Measurements from ENCODE around the gene CDC14B.
"Not testable (repeated sequence)": the region's sequence is repeated elsewhere in the genome, so short reads cannot be mapped to it uniquely, and the experiment has no call there.

CDC14B gene

DNA sequence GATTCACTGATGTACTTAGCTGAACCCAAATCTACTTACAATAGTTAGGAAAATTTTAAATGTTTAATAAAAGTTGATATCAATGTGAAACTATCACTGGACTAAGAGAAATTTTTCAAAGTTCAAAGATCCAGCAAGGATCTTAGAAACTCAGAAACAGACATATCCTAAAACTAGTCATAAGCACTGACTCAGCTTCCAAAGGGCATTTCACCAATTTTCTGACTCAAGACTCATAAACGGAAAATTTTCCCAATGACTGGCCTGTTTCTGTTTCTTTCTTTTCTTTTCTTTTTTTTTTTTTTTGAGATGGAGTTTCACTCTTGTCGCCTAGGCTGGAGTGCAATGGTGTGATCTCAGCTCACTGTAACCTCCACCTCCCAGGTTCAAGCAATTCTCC, 66.6 kb downstream of the CDC14B start:
- H3F3A ChIP-seq (ENCODE audit: control insufficient read depth, insufficient read depth) = no peaks in the 10 kb centered on the region
- TF ChIP-seq, protein P1, sequence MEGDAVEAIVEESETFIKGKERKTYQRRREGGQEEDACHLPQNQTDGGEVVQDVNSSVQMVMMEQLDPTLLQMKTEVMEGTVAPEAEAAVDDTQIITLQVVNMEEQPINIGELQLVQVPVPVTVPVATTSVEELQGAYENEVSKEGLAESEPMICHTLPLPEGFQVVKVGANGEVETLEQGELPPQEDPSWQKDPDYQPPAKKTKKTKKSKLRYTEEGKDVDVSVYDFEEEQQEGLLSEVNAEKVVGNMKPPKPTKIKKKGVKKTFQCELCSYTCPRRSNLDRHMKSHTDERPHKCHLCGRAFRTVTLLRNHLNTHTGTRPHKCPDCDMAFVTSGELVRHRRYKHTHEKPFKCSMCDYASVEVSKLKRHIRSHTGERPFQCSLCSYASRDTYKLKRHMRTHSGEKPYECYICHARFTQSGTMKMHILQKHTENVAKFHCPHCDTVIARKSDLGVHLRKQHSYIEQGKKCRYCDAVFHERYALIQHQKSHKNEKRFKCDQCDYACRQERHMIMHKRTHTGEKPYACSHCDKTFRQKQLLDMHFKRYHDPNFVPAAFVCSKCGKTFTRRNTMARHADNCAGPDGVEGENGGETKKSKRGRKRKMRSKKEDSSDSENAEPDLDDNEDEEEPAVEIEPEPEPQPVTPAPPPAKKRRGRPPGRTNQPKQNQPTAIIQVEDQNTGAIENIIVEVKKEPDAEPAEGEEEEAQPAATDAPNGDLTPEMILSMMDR (IDR thresholded peaks at IDR 0.05; ENCODE audit: low read depth, low read length, poor library complexity, severe bottlenecking) = no peak
- no peak for TF ChIP-seq EZH2phosphoT487 (IDR thresholded peaks at IDR 0.05; ENCODE audit: borderline replicate concordance, low read length)
- no peak overlapping the region for H3K4me2 ChIP-seq (ENCODE audit: low read length)
- no peaks in the 10 kb centered on the region for H3K36me3 ChIP-seq (ENCODE audit: control insufficient read depth, low read length)
- H3K27ac ChIP-seq (ENCODE audit: low read depth, low read length) = no peak overlapping the region
- H3K9me3 ChIP-seq (ENCODE audit: control insufficient read depth, insufficient read depth, low read length) = no peaks in the 10 kb centered on the region
- no peak overlapping the region for H3K4me3 ChIP-seq (ENCODE audit: low read length)
- H3K4me1 ChIP-seq (ENCODE audit: control insufficient read depth, low read length) = no peaks in the 10 kb centered on the region
- H3K79me2 ChIP-seq (ENCODE audit: control insufficient read depth, low read length) = no peaks in the 10 kb centered on the region
- no peaks in the 10 kb centered on the region for H3K9me2 ChIP-seq (replicated peaks; ENCODE audit: control insufficient read depth, low read length)
- H3K27me3 ChIP-seq (ENCODE audit: control insufficient read depth, low read length) = peaks cover 13% of the 10 kb centered on the region
- H4K20me1 ChIP-seq (ENCODE audit: control insufficient read depth, insufficient read depth, low read depth, low read length) = no peaks in the 10 kb centered on the region

GRCh38 chr9:96551403-96551802, 68.2 kb downstream of the CDC14B start:
- no peak for TF ChIP-seq EZH2phosphoT487 (IDR thresholded peaks at IDR 0.05; ENCODE audit: borderline replicate concordance, low read length)
- TF ChIP-seq, protein P1 (IDR thresholded peaks at IDR 0.05; ENCODE audit: low read depth, low read length, poor library complexity, severe bottlenecking) = no peak
- Histone ChIP-seq H3F3A (ENCODE audit: control insufficient read depth, insufficient read depth) (no peaks in the 10 kb centered on the region), H3K9me2 (replicated peaks; ENCODE audit: control insufficient read depth, low read length) (no peaks in the 10 kb centered on the region), H3K4me2 (ENCODE audit: low read length) (no peak overlapping the region), H3K27ac (ENCODE audit: low read depth, low read length) (no peak overlapping the region), H3K36me3 (ENCODE audit: control insufficient read depth, low read length) (no peaks in the 10 kb centered on the region), H3K4me3 (ENCODE audit: low read length) (no peak overlapping the region), H4K20me1 (ENCODE audit: control insufficient read depth, insufficient read depth, low read depth, low read length) (no peaks in the 10 kb centered on the region), H3K79me2 (ENCODE audit: control insufficient read depth, low read length) (no peaks in the 10 kb centered on the region), H3K27me3 (ENCODE audit: control insufficient read depth, low read length) (peaks cover 13% of the 10 kb centered on the region; the same call in 1 of the 2 replicates), H3K4me1 (ENCODE audit: control insufficient read depth, low read length) (no peaks in the 10 kb centered on the region), H3K9me3 (ENCODE audit: control insufficient read depth, insufficient read depth, low read length) (no peaks in the 10 kb centered on the region)

- H3K9me2 ChIP-seq (replicated peaks; ENCODE audit: control insufficient read depth, low read length) = no peaks in the 10 kb centered on the region
- H3F3A ChIP-seq (ENCODE audit: control insufficient read depth, insufficient read depth) = no peaks in the 10 kb centered on the region
- H3K4me3 ChIP-seq (ENCODE audit: low read length) = no peak overlapping the region
- no peak overlapping the region for H3K27ac ChIP-seq (ENCODE audit: low read depth, low read length)
- H3K79me2 ChIP-seq (ENCODE audit: control insufficient read depth, low read length) = no peaks in the 10 kb centered on the region
- H4K20me1 ChIP-seq (ENCODE audit: control insufficient read depth, insufficient read depth, low read depth, low read length) = no peaks in the 10 kb centered on the region
- TF ChIP-seq, protein P1 (IDR thresholded peaks at IDR 0.05; ENCODE audit: low read depth, low read length, poor library complexity, severe bottlenecking) = no peak
- TF ChIP-seq EZH2phosphoT487 (IDR thresholded peaks at IDR 0.05; ENCODE audit: borderline replicate concordance, low read length) = no peak
- no peaks in the 10 kb centered on the region for H3K4me1 ChIP-seq (ENCODE audit: control insufficient read depth, low read length)
- no peaks in the 10 kb centered on the region for H3K36me3 ChIP-seq (ENCODE audit: control insufficient read depth, low read length)
- peaks cover 13% of the 10 kb centered on the region; the same call in 1 of the 2 replicates for H3K27me3 ChIP-seq (ENCODE audit: control insufficient read depth, low read length)
- H3K9me3 ChIP-seq (ENCODE audit: control insufficient read depth, insufficient read depth, low read length) = no peaks in the 10 kb centered on the region
- H3K4me2 ChIP-seq (ENCODE audit: low read length) = no peak overlapping the region
Observed at GRCh38 chr9:96550659-96551058, 69.0 kb downstream of the CDC14B start.

- H3K27me3 ChIP-seq (ENCODE audit: control insufficient read depth, low read length); H3K4me1 ChIP-seq (ENCODE audit: control insufficient read depth, low read length); H3K4me2 ChIP-seq (ENCODE audit: low read length); H3K9me2 ChIP-seq (replicated peaks; ENCODE audit: control insufficient read depth, low read length); H3K36me3 ChIP-seq (ENCODE audit: control insufficient read depth, low read length); H3K9me3 ChIP-seq (ENCODE audit: control insufficient read depth, insufficient read depth, low read length); H3K4me3 ChIP-seq (ENCODE audit: low read length); H3F3A ChIP-seq (ENCODE audit: control insufficient read depth, insufficient read depth); H3K27ac ChIP-seq (ENCODE audit: low read depth, low read length); H3K79me2 ChIP-seq (ENCODE audit: control insufficient read depth, low read length); H4K20me1 ChIP-seq (ENCODE audit: control insufficient read depth, insufficient read depth, low read depth, low read length): not testable (repeated sequence)
Observed at GRCh38 chr9:96543131-96543530, 76.5 kb downstream of the CDC14B start.
